GM10248 (cell line): ENCODE data around the gene ACYP2.

Source experiments
- CTCF ChIA-PET: fragments of 300-600 bp; sonication (Branson Sonifier 250); formaldehyde crosslinking; extraction: SDS; loops from one replicate; lab custom pipeline; 2021; ENCODE audit warnings: antibody characterized with exemption; lab: Yijun Ruan, JAX
- POLR2A ChIA-PET: fragments of 350-650 bp; sonication (Branson Sonifier 250); formaldehyde crosslinking; extraction: SDS; loops from one replicate; lab custom pipeline; 2020; ENCODE audit warnings: antibody characterized with exemption; lab: Yijun Ruan, JAX
- DNase-seq: peaks from one replicate; pipeline ENCODE4 v3.0.0; 2012; ENCODE audit errors: extremely low spot score
- TF ChIP-seq, protein P1 (sequence below): IDR thresholded peaks from 2 replicates; pipeline ENCODE4 v1.5.1; 2012; ENCODE audit warnings: mild to moderate bottlenecking, low read depth; ENCODE audit errors: extremely low read depth, missing control alignments, control extremely low read depth

Gene ACYP2

GRCh38 chr2:54271189-54271588, 155.8 kb downstream of the ACYP2 start:
- ChIA-PET CTCF (interaction anchor here (2.2 kb wide), 1 partner anchor 12 kb away, joined by 4 read pairs; no protein-coding TSS in a partner anchor), POLR2A (no interaction called here)
- DNase-seq, result no peak
- TF ChIP-seq, protein P1, sequence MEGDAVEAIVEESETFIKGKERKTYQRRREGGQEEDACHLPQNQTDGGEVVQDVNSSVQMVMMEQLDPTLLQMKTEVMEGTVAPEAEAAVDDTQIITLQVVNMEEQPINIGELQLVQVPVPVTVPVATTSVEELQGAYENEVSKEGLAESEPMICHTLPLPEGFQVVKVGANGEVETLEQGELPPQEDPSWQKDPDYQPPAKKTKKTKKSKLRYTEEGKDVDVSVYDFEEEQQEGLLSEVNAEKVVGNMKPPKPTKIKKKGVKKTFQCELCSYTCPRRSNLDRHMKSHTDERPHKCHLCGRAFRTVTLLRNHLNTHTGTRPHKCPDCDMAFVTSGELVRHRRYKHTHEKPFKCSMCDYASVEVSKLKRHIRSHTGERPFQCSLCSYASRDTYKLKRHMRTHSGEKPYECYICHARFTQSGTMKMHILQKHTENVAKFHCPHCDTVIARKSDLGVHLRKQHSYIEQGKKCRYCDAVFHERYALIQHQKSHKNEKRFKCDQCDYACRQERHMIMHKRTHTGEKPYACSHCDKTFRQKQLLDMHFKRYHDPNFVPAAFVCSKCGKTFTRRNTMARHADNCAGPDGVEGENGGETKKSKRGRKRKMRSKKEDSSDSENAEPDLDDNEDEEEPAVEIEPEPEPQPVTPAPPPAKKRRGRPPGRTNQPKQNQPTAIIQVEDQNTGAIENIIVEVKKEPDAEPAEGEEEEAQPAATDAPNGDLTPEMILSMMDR, result no peak

- ChIA-PET POLR2A (no interaction called here), CTCF (no interaction called here)
- DNase-seq, result peak; percentile 27
- TF ChIP-seq, protein P1, result no peak
Measured at GRCh38 chr2:54271843-54272627, 156.6 kb downstream of the ACYP2 start.

DNA sequence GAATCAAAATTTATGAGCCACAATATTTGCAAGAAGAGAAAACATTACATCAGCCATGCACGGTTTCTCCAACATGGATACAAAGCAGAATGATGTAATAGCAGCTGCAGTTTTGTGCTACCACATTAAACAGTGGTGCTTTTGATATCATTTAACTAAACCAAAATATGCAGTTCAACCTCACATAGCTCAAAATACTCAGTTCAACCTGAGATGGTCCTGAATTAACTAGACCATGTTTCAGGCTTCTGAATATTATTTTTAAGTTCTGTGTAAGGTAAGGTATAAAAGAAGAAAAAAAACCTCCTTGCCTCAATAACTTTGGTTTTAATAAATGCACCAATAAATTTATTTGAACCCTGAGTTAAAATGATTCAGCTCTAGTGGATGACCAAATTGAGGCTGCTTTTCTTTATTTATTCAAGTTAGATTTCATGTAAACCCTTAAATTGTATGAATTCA, 159.4 kb downstream of the ACYP2 start:
- CTCF ChIA-PET, result interaction anchor here (1.2 kb wide), 1 partner anchor 228 kb away, joined by 3 read pairs; no protein-coding TSS in a partner anchor
- TF ChIP-seq, protein P1, result no peak
- POLR2A ChIA-PET, result no interaction called here
- no peak for DNase-seq

DNA sequence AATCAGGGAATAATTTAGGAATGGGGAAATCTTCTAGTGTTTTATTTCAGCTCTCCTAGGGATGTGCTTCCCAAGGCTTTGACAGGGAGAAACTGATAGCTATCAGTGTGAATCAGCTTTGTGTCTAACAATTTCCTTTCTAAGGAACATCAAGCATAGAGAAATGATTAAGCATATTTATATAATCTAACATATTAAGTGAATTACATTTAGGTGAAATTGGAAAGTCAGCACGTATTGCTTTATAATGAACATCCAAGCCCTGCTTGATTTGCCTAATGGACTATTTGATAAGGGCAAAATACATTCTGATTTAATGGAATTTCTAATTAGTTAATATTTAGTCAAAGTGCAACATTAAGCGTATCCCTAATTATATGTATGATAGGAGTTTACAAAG, 160.1 kb downstream of the ACYP2 start:
- TF ChIP-seq, protein P1, result no peak
- CTCF ChIA-PET, result interaction anchor here (1.2 kb wide), 1 partner anchor 227 kb away, joined by 3 read pairs; no protein-coding TSS in a partner anchor
- POLR2A ChIA-PET, result no interaction called here
- no peak for DNase-seq

DNA sequence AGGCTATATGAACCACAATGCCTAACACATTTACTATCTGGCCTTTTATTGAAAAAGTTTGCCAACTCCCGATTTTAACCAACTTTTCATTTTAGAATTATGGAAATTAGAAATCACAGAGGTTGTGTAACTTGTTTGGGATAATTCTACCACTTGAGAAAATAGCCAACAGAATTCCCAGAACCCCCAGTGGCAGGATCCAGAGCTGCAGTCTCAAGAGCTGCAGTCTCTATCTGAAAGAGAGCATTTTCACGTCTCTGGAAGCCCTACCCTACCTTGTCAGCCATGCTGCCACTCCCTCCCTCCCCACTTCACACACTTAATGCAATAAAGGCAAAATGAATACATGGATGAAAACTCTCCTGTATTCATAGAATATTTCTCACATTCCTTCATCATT, 164.0 kb downstream of the ACYP2 start:
- TF ChIP-seq, protein P1, result no peak
- ChIA-PET POLR2A (no interaction called here), CTCF (interaction anchor here (1.0 kb wide), 1 partner anchor 24 kb away, joined by 3 read pairs; no protein-coding TSS in a partner anchor)
- no peak for DNase-seq

GRCh38 chr2:54284826-54285225, 169.4 kb downstream of the ACYP2 start:
- no peak for DNase-seq
- CTCF ChIA-PET, result interaction anchor here (1.1 kb wide), 1 partner anchor 9 kb away, joined by 3 read pairs; no protein-coding TSS in a partner anchor
- POLR2A ChIA-PET, result no interaction called here

More at GRCh38 chr2:54284826-54285225, 169.4 kb downstream of the ACYP2 start:
- TF ChIP-seq, protein P1, result no peak
